Breast epithelium (tissue), 4 donors: ENCODE data around the gene GCN1. TPM values are rescaled to one million over a fixed set of nuclear protein-coding genes. Genes with fewer than 3 reads are reported as not detected.

Experiments
- DNase-seq, 2 donors: peaks; one replicate each; pipeline ENCODE4 v3.0.0-alpha.2; 2019; ENCODE audit warnings: low spot score in 2 of 2
- H3K27ac ChIP-seq, 2 donors: fragments of 200-600 bp; sonication (generic) in 1 of 2; one replicate each; pipeline ENCODE4 v1.5.1; 2016 to 2019; ENCODE audit warnings: mild to moderate bottlenecking in 1 of 2
- H3K27me3 ChIP-seq, 2 donors: fragments of 200-600 bp; sonication (generic) in 1 of 2; one replicate each; pipeline versions ENCODE4 v1.5.1 to v1.6.0; 2017 to 2019; ENCODE audit warnings: control low read depth in 1 of 2, mild to moderate bottlenecking in 1 of 2
- H3K36me3 ChIP-seq: fragments of 200-600 bp; one replicate; pipeline ENCODE4 v1.5.1; 2019
- H3K4me1 ChIP-seq, 2 donors: fragments of 200-600 bp; sonication (generic); one replicate each; pipeline ENCODE4 v1.5.1; 2016 to 2019; ENCODE audit warnings: control low read depth in 1 of 2
- H3K4me3 ChIP-seq, 3 donors: fragments of 200-600 bp; sonication (generic); 1 replicate in 2 of 3; 2 replicates in 1 of 3; pipeline ENCODE4 v1.5.1; 2016 to 2019; ENCODE audit warnings: mild to moderate bottlenecking in 3 of 3, moderate library complexity in 2 of 3
- H3K9me3 ChIP-seq, 2 donors: fragments of 200-600 bp; sonication (generic) in 1 of 2; one replicate each; pipeline ENCODE4 v1.5.1; 2016 to 2019; ENCODE audit warnings: control low read depth in 1 of 2
- CTCF ChIP-seq, 3 donors: fragments of 450-650 bp; IDR thresholded peaks; one replicate each; pipeline ENCODE4 v1.5.1; 2016 to 2017; ENCODE audit warnings: antibody characterized with exemption in 3 of 3, mild to moderate bottlenecking in 3 of 3, moderate library complexity in 3 of 3
- POLR2A ChIP-seq: fragments of 450-650 bp; IDR thresholded peaks from one replicate; pipeline ENCODE4 v1.6.1; 2016; ENCODE audit warnings: antibody characterized with exemption, mild to moderate bottlenecking, moderate library complexity
- POLR2AphosphoS5 ChIP-seq, 3 donors: sonication (generic); formaldehyde crosslinking; IDR thresholded peaks; one replicate each; pipeline ENCODE4 v1.6.1; 2017; ENCODE audit warnings: antibody characterized with exemption in 3 of 3
- intact Hi-C: fragments of 100-400 bp; cut with DNase I; formaldehyde crosslinking; loops from one replicate; pipeline ENCODE4 v1.15.1; 2023; ENCODE audit warnings: low total_unique reads
- total RNA-seq, 3 donors: library from RNA; depleted of rRNA; stranded (reverse); fragments of >200 nt; gene quantifications; one replicate each; pipeline ENCODE4 v1.1.0, GENCODE V29; 2016

The GCN1 gene
- total RNA-seq, 3 donors from 2014 or later: 50.1 to 79.6 (median 73.4) TPM

GRCh38 chr12:120115066-120115465 is 79.4 kb downstream of the GCN1 start:
- no peaks in the 10 kb centered on the region for H3K9me3 ChIP-seq
- no peaks in the 10 kb centered on the region for H3K27me3 ChIP-seq
- H3K27ac ChIP-seq: peak overlapping the region in 1 of 2 donors; percentile 11
- peaks cover 10 to 19% of the 10 kb centered on the region in 2 donors for H3K4me1 ChIP-seq
- no peak for DNase-seq
- TF ChIP-seq POLR2AphosphoS5 (IDR thresholded peaks at IDR 0.05): no peak
- no peak for TF ChIP-seq POLR2A
- no peak for TF ChIP-seq CTCF (IDR thresholded peaks at IDR 0.05)
- peak overlapping the region; percentile 82 to 90 (median 83) for H3K4me3 ChIP-seq
- no peaks in the 10 kb centered on the region for H3K36me3 ChIP-seq
- intact Hi-C loops: no loop called here

- Histone ChIP-seq H3K27ac (peak overlapping the region in 1 of 2 donors; percentile 40), H3K36me3 (no peaks in the 10 kb centered on the region), H3K4me3 (no peak overlapping the region), H3K27me3 (no peaks in the 10 kb centered on the region), H3K4me1 (peaks cover 10% of the 10 kb centered on the region in 2 donors), H3K9me3 (no peaks in the 10 kb centered on the region)
- TF ChIP-seq CTCF (IDR thresholded peaks at IDR 0.05) (no peak), POLR2AphosphoS5 (IDR thresholded peaks at IDR 0.05) (no peak), POLR2A (no peak)
- no peak for DNase-seq
- intact Hi-C loops: no loop called here
Observed at GRCh38 chr12:120110550-120111501, 83.7 kb downstream of the GCN1 start.

GRCh38 chr12:120109570-120110267 is 84.8 kb downstream of the GCN1 start:
- Histone ChIP-seq H3K9me3 (no peaks in the 10 kb centered on the region), H3K27ac (no peak overlapping the region), H3K27me3 (no peaks in the 10 kb centered on the region), H3K36me3 (no peaks in the 10 kb centered on the region), H3K4me1 (no peaks in the 10 kb centered on the region), H3K4me3 (no peak overlapping the region)
- intact Hi-C loops: no loop called here
- DNase-seq: no peak
- TF ChIP-seq CTCF (IDR thresholded peaks at IDR 0.05): no peak
- no peak for TF ChIP-seq POLR2A
- TF ChIP-seq POLR2AphosphoS5 (IDR thresholded peaks at IDR 0.05): no peak

- TF ChIP-seq POLR2AphosphoS5 (IDR thresholded peaks at IDR 0.05) (no peak), POLR2A (no peak), CTCF (IDR thresholded peaks at IDR 0.05) (no peak)
- Histone ChIP-seq H3K9me3 (no peaks in the 10 kb centered on the region), H3K4me1 (peaks cover 4 to 9% of the 10 kb centered on the region in 2 donors), H3K27ac (no peak overlapping the region), H3K27me3 (no peaks in the 10 kb centered on the region), H3K4me3 (no peak overlapping the region), H3K36me3 (no peaks in the 10 kb centered on the region)
- intact Hi-C loops: no loop called here
- no peak for DNase-seq
Observed at GRCh38 chr12:120106151-120106550, 88.4 kb downstream of the GCN1 start.

- Histone ChIP-seq H3K4me1 (peaks cover 11% of the 10 kb centered on the region in 2 donors), H3K4me3 (no peak overlapping the region), H3K27ac (no peak overlapping the region), H3K36me3 (no peaks in the 10 kb centered on the region), H3K27me3 (no peaks in the 10 kb centered on the region), H3K9me3 (no peaks in the 10 kb centered on the region)
- TF ChIP-seq CTCF (IDR thresholded peaks at IDR 0.05) (no peak), POLR2AphosphoS5 (IDR thresholded peaks at IDR 0.05) (no peak), POLR2A (no peak)
- no peak for DNase-seq
- intact Hi-C loops: no loop called here
Observed at GRCh38 chr12:120103371-120103770, 91.1 kb downstream of the GCN1 start.
